Vagina (tissue), 2 donors: ENCODE data around the gene KEL.

Experiments
- POLR2A ChIP-seq, 2 donors: fragments of 450-650 bp; IDR thresholded peaks; one replicate each; pipeline ENCODE4 v1.6.1; 2017; ENCODE audit warnings: antibody characterized with exemption in 2 of 2, mild to moderate bottlenecking in 2 of 2, moderate library complexity in 2 of 2
- TF ChIP-seq, protein P1 (sequence below), 3 experiments: fragments of 450-650 bp in 2 of 3; fragments of 200-600 bp in 1 of 3; sonication (generic) in 1 of 3; IDR thresholded peaks; one replicate each; pipeline ENCODE4 v1.5.1; 2017 to 2019; ENCODE audit warnings: antibody characterized with exemption in 3 of 3, mild to moderate bottlenecking in 2 of 3, moderate library complexity in 2 of 3

DNA sequence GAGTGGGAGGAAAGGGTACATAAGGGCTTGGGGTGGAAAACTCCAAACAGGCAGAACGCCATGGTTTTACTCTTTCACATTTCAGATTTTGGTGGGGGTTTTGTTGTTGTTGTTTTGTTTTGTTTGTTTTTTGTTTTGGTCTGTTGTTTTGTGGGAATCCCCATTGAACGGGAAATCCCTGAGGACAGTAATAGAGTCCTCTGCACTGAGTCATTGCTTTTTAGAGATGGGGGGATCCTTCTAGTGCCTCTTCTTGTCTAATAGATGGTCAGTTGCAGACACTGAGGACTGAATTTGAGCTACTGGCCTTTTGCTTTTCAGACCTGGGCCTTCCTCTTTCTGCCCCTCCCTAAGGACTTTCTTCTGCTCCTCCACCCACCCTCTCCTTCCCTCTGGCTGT, 48.6 kb downstream of the KEL start:
- TF ChIP-seq, protein P1, sequence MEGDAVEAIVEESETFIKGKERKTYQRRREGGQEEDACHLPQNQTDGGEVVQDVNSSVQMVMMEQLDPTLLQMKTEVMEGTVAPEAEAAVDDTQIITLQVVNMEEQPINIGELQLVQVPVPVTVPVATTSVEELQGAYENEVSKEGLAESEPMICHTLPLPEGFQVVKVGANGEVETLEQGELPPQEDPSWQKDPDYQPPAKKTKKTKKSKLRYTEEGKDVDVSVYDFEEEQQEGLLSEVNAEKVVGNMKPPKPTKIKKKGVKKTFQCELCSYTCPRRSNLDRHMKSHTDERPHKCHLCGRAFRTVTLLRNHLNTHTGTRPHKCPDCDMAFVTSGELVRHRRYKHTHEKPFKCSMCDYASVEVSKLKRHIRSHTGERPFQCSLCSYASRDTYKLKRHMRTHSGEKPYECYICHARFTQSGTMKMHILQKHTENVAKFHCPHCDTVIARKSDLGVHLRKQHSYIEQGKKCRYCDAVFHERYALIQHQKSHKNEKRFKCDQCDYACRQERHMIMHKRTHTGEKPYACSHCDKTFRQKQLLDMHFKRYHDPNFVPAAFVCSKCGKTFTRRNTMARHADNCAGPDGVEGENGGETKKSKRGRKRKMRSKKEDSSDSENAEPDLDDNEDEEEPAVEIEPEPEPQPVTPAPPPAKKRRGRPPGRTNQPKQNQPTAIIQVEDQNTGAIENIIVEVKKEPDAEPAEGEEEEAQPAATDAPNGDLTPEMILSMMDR (IDR thresholded peaks at IDR 0.05): no peak
- no peak for TF ChIP-seq POLR2A (IDR thresholded peaks at IDR 0.05)
